H1 (cell line): Measurements from ENCODE around the gene NECTIN1. TPM values are rescaled to one million over a fixed set of nuclear protein-coding genes. Genes with fewer than 3 reads are reported as not detected.

Experiments
- CTCF ChIA-PET: fragments of 300-600 bp; sonication (Branson Sonifier 250); formaldehyde crosslinking; loops from one replicate; lab custom pipeline; 2021; ENCODE audit not compliant: partially characterized antibody; lab: Charles Lee
- POLR2A ChIA-PET: fragments of 300-600 bp; sonication (Branson Sonifier 250); formaldehyde crosslinking; loops from one replicate; lab custom pipeline; 2021; ENCODE audit warnings: inconsistent platforms; ENCODE audit not compliant: partially characterized antibody; lab: Charles Lee
- DNase-seq, 2 experiments: peaks; one replicate each; pipeline versions ENCODE4 v3.0.0 to v3.0.0-alpha.2; 2010 to 2022; ENCODE audit warnings: low spot score in 2 of 2, low read depth in 1 of 2, mixed read lengths in 1 of 2
- FAIRE-seq: peaks from 2 replicates; lab custom pipeline; 2011; peaks lifted over from hg19 to GRCh38; lab: Jason Lieb, UNC
- H2AFZ ChIP-seq: 2 replicates; pipeline ENCODE4 v1.8.1; 2012; ENCODE audit warnings: low read length, inconsistent platforms
- H2AK5ac ChIP-seq: 2 replicates; pipeline ENCODE4 v1.6.1; 2013; ENCODE audit warnings: low read depth, low read length
- H2BK120ac ChIP-seq: replicated peaks from 2 replicates; pipeline ENCODE3; 2013; ENCODE audit warnings: low read depth, low read length, inconsistent platforms
- H2BK12ac ChIP-seq: 2 replicates; pipeline ENCODE4 v1.6.1; 2013; ENCODE audit warnings: low read depth, low read length
- H2BK15ac ChIP-seq: 2 replicates; pipeline ENCODE4 v1.6.1; 2013; ENCODE audit warnings: low read length
- H2BK20ac ChIP-seq: 2 replicates; pipeline ENCODE4 v1.6.1; 2013; ENCODE audit warnings: low read length
- H2BK5ac ChIP-seq: 2 replicates; pipeline ENCODE4 v1.6.1; 2013; ENCODE audit warnings: low read depth, low read length
- H3K14ac ChIP-seq: 2 replicates; pipeline ENCODE4 v1.6.1; 2013; ENCODE audit warnings: inconsistent platforms; ENCODE audit not compliant: insufficient read length
- H3K18ac ChIP-seq: 2 replicates; pipeline ENCODE4 v1.6.1; 2013; ENCODE audit warnings: low read length; ENCODE audit errors: extremely low read depth
- H3K23ac ChIP-seq: 2 replicates; pipeline ENCODE4 v1.6.1; 2013; ENCODE audit warnings: inconsistent platforms; ENCODE audit not compliant: insufficient read length
- H3K23me2 ChIP-seq: 2 replicates; pipeline ENCODE4 v1.6.1; 2013; ENCODE audit warnings: low read depth, low read length
- H3K27ac ChIP-seq: 2 replicates; pipeline ENCODE4 v1.6.1; 2011; ENCODE audit warnings: low read depth, low read length, inconsistent platforms
- H3K27me3 ChIP-seq, 4 experiments: replicated peaks in 1 of 4; 1 replicate in 1 of 4; 2 replicates in 3 of 4; pipeline versions ENCODE4 v1.6.1 to v1.8.1; 2011 to 2013; ENCODE audit warnings: low read length in 3 of 4, mild to moderate bottlenecking in 3 of 4, inconsistent platforms in 2 of 4, mixed read lengths in 2 of 4, moderate library complexity in 1 of 4; ENCODE audit not compliant: control insufficient read depth in 3 of 4, insufficient read depth in 3 of 4; ENCODE audit errors: extremely low read depth in 1 of 4
- H3K36me3 ChIP-seq, 4 experiments: 2 replicates each; pipeline versions ENCODE4 v1.6.1 to v1.8.1; 2011 to 2013; ENCODE audit warnings: mild to moderate bottlenecking in 4 of 4, low read length in 3 of 4, moderate library complexity in 2 of 4, control low read depth in 1 of 4, inconsistent platforms in 1 of 4; ENCODE audit not compliant: insufficient read depth in 4 of 4, control insufficient read depth in 2 of 4
- H3K4ac ChIP-seq: replicated peaks from 2 replicates; pipeline ENCODE3; 2013; ENCODE audit warnings: low read length, low read depth, mixed read lengths, inconsistent platforms; ENCODE audit not compliant: insufficient read length
- H3K4me1 ChIP-seq, 4 experiments: replicated peaks in 1 of 4; 1 replicate in 1 of 4; 2 replicates in 3 of 4; pipeline versions ENCODE4 v1.6.1 to v1.8.1; 2011 to 2013; ENCODE audit warnings: low read length in 3 of 4, inconsistent platforms in 2 of 4, mixed read lengths in 1 of 4; ENCODE audit not compliant: insufficient read depth in 4 of 4, control insufficient read depth in 3 of 4
- H3K4me2 ChIP-seq, 2 experiments: 2 replicates each; pipeline versions ENCODE4 v1.6.1 to v1.8.1; 2011 to 2013; ENCODE audit warnings: low read depth in 2 of 2, low read length in 2 of 2, control low read depth in 1 of 2, inconsistent platforms in 1 of 2, mild to moderate bottlenecking in 1 of 2; ENCODE audit not compliant: insufficient read depth in 1 of 2
- H3K4me3 ChIP-seq, 4 experiments: fragments of 200-600, 300-600 bp in 1 of 4; sonication (generic), shearing (Covaris generic), sonication (Bioruptor Twin) in 1 of 4; 2 replicates each; pipeline versions ENCODE4 v1.5.1 to v1.8.1; 2011 to 2016; ENCODE audit warnings: low read length in 4 of 4, low read depth in 3 of 4, control low read depth in 2 of 4, inconsistent platforms in 2 of 4, mild to moderate bottlenecking in 2 of 4, mixed read lengths in 1 of 4, moderate library complexity in 1 of 4; ENCODE audit not compliant: insufficient read depth in 2 of 4; ENCODE audit errors: extremely low read depth in 1 of 4
- H3K56ac ChIP-seq: replicated peaks from 2 replicates; pipeline ENCODE3; 2013; ENCODE audit warnings: low read depth, mild to moderate bottlenecking, mixed read lengths, low read length, inconsistent platforms; ENCODE audit not compliant: insufficient read length
- H3K79me1 ChIP-seq: 2 replicates; pipeline ENCODE4 v1.6.1; 2013; ENCODE audit warnings: low read depth, low read length, control low read depth
- H3K79me2 ChIP-seq, 2 experiments: 2 replicates each; pipeline versions ENCODE4 v1.6.1 to v1.8.1; 2012 to 2013; ENCODE audit warnings: low read length in 2 of 2, mild to moderate bottlenecking in 2 of 2, inconsistent platforms in 1 of 2; ENCODE audit not compliant: insufficient read depth in 2 of 2, control insufficient read depth in 1 of 2
- H3K9ac ChIP-seq, 4 experiments: replicated peaks in 1 of 4; 1 replicate in 1 of 4; 2 replicates in 3 of 4; pipeline versions ENCODE4 v1.6.1 to v1.8.1; 2011 to 2013; ENCODE audit warnings: low read depth in 3 of 4, low read length in 3 of 4, control low read depth in 2 of 4, mild to moderate bottlenecking in 2 of 4, moderate library complexity in 2 of 4, inconsistent platforms in 1 of 4; ENCODE audit errors: extremely low read depth in 1 of 4
- H3K9me3 ChIP-seq, 2 experiments: 2 replicates each; pipeline versions ENCODE4 v1.6.1 to v1.8.1; 2012 to 2013; ENCODE audit warnings: mild to moderate bottlenecking in 2 of 2, moderate library complexity in 2 of 2, control low read depth in 1 of 2, inconsistent platforms in 1 of 2, low read depth in 1 of 2, low read length in 1 of 2, mixed read lengths in 1 of 2; ENCODE audit not compliant: insufficient read depth in 2 of 2
- H4K20me1 ChIP-seq, 2 experiments: replicated peaks in 1 of 2; 2 replicates each; pipeline versions ENCODE3 to v1.8.1; 2011 to 2013; ENCODE audit warnings: inconsistent platforms in 2 of 2, low read length in 2 of 2, mild to moderate bottlenecking in 1 of 2; ENCODE audit not compliant: insufficient read depth in 2 of 2, control insufficient read depth in 1 of 2
- H4K5ac ChIP-seq: 2 replicates; pipeline ENCODE4 v1.6.1; 2013; ENCODE audit warnings: low read length, low read depth, mixed read lengths, inconsistent platforms; ENCODE audit not compliant: insufficient read length
- H4K8ac ChIP-seq: 2 replicates; pipeline ENCODE4 v1.8.0; 2013; ENCODE audit warnings: mild to moderate bottlenecking, moderate library complexity, low read length, inconsistent platforms; ENCODE audit not compliant: insufficient read depth; ENCODE audit errors: extremely low read depth
- H4K91ac ChIP-seq: replicated peaks from 2 replicates; pipeline ENCODE3; 2013; ENCODE audit warnings: low read length, mixed read lengths, inconsistent platforms; ENCODE audit not compliant: insufficient read length
- SIX5 ChIP-seq: IDR thresholded peaks from 2 replicates; pipeline ENCODE4 v1.6.1; 2011; ENCODE audit warnings: mild to moderate bottlenecking, low read depth, low read length
- WGBS, 2 experiments: shearing (Covaris generic) in 1 of 2; methylation state at CpG; one replicate each; pipeline versions ENCODE4 v1.1.6 to v1.1.7; 2013 to 2015; ENCODE audit warnings: low lambda C conversion rate in 2 of 2, mixed read lengths in 2 of 2, inconsistent platforms in 1 of 2, low coverage in 1 of 2, missing lambda C conversion rate in 1 of 2; ENCODE audit not compliant: insufficient replicate concordance in 2 of 2, insufficient coverage in 1 of 2, insufficient read length in 1 of 2; ENCODE audit errors: extremely low coverage in 1 of 2, missing lambda C conversion rate in 1 of 2; 5-methylcytosine and 5-hydroxymethylcytosine counted together
- polyA plus RNA-seq, 7 experiments: library from polyadenylated mRNA; depleted of rRNA in 3 of 7; stranded (reverse) in 5 of 7; unstranded in 2 of 7; fragments of >200 nt in 5 of 7; fragments of 200-250 nt in 2 of 7; gene quantifications; 1 replicate in 5 of 7; 2 replicates in 1 of 7; 4 replicates in 1 of 7; pipeline versions ENCODE4 v1.2.1 to v1.2.3, GENCODE V29; 2011 to 2013; ENCODE audit warnings: missing spikeins in 2 of 7, mixed read lengths in 2 of 7
- total RNA-seq: library from RNA; stranded (reverse); fragmentation: NEBNext Ultra II Directional; extraction: Animal tissue kit (Norgen Biotek cat#: 25700); gene quantifications from 2 replicates; pipeline ENCODE4 v1.2.1, GENCODE V29; 2021

NECTIN1 gene
- total and polyA plus RNA-seq, 2 of the 8 experiments (the other 6 are each of a cell fraction or from before 2014, with no cell fraction given): 43.2 to 97.7 TPM

GRCh38 chr11:119689302-119689701, 39.7 kb downstream of the NECTIN1 start:
- Histone ChIP-seq H2BK12ac (no peak overlapping the region), H3K79me1 (peaks cover 44% of the 10 kb centered on the region), H3K4me2 (no peak overlapping the region), H2AK5ac (no peak overlapping the region), H3K4me1 (peaks cover 14 to 77% (median 52%) of the 10 kb centered on the region in 4 experiments), H4K20me1 (peaks cover 54 to 64% of the 10 kb centered on the region in 2 experiments), H3K27me3 (no peaks in the 10 kb centered on the region), H3K79me2 (peaks cover 0 to 88% of the 10 kb centered on the region in 2 experiments; a peak in 2 of 4 replicates), H2BK5ac (no peak overlapping the region), H3K56ac (no peak overlapping the region), H3K23me2 (no peaks in the 10 kb centered on the region), H3K27ac (no peak overlapping the region), H3K23ac (no peak overlapping the region), H3K4ac (no peak overlapping the region), H3K14ac (no peak overlapping the region), H2AFZ (no peak overlapping the region), H2BK15ac (no peak overlapping the region), H2BK20ac (no peak overlapping the region), H4K91ac (no peak overlapping the region), H3K4me3 (no peak overlapping the region), H3K36me3 (0 out of 8 replicates have a peak, but pooled peaks cover 0 to 2% (median 0%) of the 10 kb centered on the region in 4 experiments), H4K5ac (no peak overlapping the region), H4K8ac (no peak overlapping the region; the same call in 1 of the 2 replicates), H3K9me3 (no peaks in the 10 kb centered on the region), H3K9ac (no peak overlapping the region), H3K18ac (no peak overlapping the region), H2BK120ac (no peak overlapping the region)
- ChIA-PET POLR2A (no interaction called here), CTCF (interaction anchor here (0.8 to 9.2 kb wide), 9 partner anchors 9 to 44 kb away, joined by 3 to 110 read pairs (median 6); partner anchors contain the start of gene NECTIN1)
- no peak for DNase-seq
- 85% methylated on average over 7 of the region's 7 CpGs; no CpG with 5 or more reads in 1 of the 2 experiments for WGBS, 2 experiments
- TF ChIP-seq SIX5: no peak
- FAIRE-seq: no peak
